ENCODE results near the gene WSCD1. TPM values are rescaled to one million over a fixed set of nuclear protein-coding genes. Genes with fewer than 3 reads are reported as not detected.

Gene WSCD1
- total RNA-seq, 1 donor from 2014 or later, result 16.1 TPM

- H3K4me3 Mint-ChIP-seq, result no peak overlapping the region
- TF ChIP-seq, protein P1, sequence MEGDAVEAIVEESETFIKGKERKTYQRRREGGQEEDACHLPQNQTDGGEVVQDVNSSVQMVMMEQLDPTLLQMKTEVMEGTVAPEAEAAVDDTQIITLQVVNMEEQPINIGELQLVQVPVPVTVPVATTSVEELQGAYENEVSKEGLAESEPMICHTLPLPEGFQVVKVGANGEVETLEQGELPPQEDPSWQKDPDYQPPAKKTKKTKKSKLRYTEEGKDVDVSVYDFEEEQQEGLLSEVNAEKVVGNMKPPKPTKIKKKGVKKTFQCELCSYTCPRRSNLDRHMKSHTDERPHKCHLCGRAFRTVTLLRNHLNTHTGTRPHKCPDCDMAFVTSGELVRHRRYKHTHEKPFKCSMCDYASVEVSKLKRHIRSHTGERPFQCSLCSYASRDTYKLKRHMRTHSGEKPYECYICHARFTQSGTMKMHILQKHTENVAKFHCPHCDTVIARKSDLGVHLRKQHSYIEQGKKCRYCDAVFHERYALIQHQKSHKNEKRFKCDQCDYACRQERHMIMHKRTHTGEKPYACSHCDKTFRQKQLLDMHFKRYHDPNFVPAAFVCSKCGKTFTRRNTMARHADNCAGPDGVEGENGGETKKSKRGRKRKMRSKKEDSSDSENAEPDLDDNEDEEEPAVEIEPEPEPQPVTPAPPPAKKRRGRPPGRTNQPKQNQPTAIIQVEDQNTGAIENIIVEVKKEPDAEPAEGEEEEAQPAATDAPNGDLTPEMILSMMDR (conservative IDR thresholded peaks at IDR 0.05), result no peak
- H3K4me1 Mint-ChIP-seq (ENCODE audit: unreplicated experiment), result peaks cover 31% of the 10 kb centered on the region
- H3K36me3 Mint-ChIP-seq, result no peaks in the 10 kb centered on the region
- peaks cover 26% of the 10 kb centered on the region for H3K27me3 Mint-ChIP-seq
- peak overlapping the region; percentile 30 for H3K27ac Mint-ChIP-seq
- no peak for DNase-seq (ENCODE audit: extremely low spot score, unreplicated experiment)
- no peaks in the 10 kb centered on the region for H3K9me3 Mint-ChIP-seq
Measured at GRCh38 chr17:6159541-6160231, 89.5 kb downstream of the WSCD1 start.

- H3K36me3 Mint-ChIP-seq, result no peaks in the 10 kb centered on the region
Measured at GRCh38 chr17:6160232-6160555, 90.0 kb downstream of the WSCD1 start.

DNA sequence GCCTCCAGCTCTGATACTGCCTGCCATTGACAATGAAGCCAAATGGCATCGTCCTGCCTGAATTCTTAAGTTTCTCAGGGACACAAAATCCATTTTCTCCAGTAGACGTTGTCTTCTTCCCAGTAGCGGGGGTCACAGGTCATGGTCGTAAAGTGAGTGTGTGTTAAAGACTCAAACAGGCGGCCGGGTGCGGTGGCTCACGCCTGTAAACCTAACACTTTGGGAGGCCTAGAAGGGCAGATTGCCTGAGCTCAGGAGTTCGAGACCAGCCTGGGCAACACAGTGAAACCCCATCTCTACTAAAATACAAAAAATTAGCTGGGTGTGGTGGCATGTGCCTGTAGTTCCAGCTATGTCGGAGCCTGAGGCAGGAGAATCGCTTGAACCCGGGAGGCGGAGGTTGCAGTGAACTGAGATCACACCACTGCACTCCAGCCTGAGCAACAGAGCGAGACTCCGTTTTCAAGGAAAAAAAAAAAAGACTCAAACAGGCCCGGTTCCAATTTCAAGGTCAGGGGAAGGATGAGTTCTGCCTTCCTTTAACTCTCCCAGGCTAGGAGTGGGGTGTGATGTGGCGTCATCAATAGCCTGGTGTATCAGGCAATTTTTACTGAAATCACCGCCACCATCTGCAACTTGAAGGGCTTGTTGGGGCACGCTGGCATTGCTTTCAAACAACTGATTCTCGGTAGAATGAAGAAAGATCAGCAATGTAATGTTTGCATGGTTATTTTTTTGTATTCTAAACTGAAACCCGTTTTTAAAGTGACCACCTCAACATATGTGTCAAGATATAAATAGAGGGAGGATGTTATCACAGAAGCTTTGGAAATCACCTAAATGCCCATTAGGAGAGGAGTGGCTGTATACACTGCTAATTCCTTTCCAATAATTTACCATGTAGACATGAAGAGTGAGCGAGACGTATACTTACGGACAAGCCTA is 91.0 kb downstream of the WSCD1 start:
- H3K27me3 Mint-ChIP-seq, result peaks cover 21% of the 10 kb centered on the region
- DNase-seq (ENCODE audit: extremely low spot score, unreplicated experiment), result no peak
- TF ChIP-seq, protein P1 (conservative IDR thresholded peaks at IDR 0.05), result no peak
- H3K4me1 Mint-ChIP-seq (ENCODE audit: unreplicated experiment), result peaks cover 31% of the 10 kb centered on the region
- no peaks in the 10 kb centered on the region for H3K9me3 Mint-ChIP-seq
- no peaks in the 10 kb centered on the region for H3K36me3 Mint-ChIP-seq
- no peak overlapping the region for H3K4me3 Mint-ChIP-seq
- H3K27ac Mint-ChIP-seq, result no peak overlapping the region

More at GRCh38 chr17:6160232-6160555, 90.0 kb downstream of the WSCD1 start:
- Mint-ChIP-seq H3K9me3 (no peaks in the 10 kb centered on the region), H3K4me1 (ENCODE audit: unreplicated experiment) (peaks cover 31% of the 10 kb centered on the region), H3K27me3 (peaks cover 26% of the 10 kb centered on the region), H3K4me3 (no peak overlapping the region), H3K27ac (peak overlapping the region; percentile 30)
- TF ChIP-seq, protein P1 (conservative IDR thresholded peaks at IDR 0.05), result no peak
- DNase-seq (ENCODE audit: extremely low spot score, unreplicated experiment), result no peak

GRCh38 chr17:6162216-6162615 is 92.0 kb downstream of the WSCD1 start:
- DNase-seq (ENCODE audit: extremely low spot score, unreplicated experiment), result no peak
- H3K27me3 Mint-ChIP-seq, result peaks cover 26% of the 10 kb centered on the region
- TF ChIP-seq, protein P1 (conservative IDR thresholded peaks at IDR 0.05), result no peak
- H3K4me3 Mint-ChIP-seq, result no peak overlapping the region
- H3K9me3 Mint-ChIP-seq, result no peaks in the 10 kb centered on the region
- H3K27ac Mint-ChIP-seq, result no peak overlapping the region
- no peaks in the 10 kb centered on the region for H3K36me3 Mint-ChIP-seq
- H3K4me1 Mint-ChIP-seq (ENCODE audit: unreplicated experiment), result peaks cover 31% of the 10 kb centered on the region

DNA sequence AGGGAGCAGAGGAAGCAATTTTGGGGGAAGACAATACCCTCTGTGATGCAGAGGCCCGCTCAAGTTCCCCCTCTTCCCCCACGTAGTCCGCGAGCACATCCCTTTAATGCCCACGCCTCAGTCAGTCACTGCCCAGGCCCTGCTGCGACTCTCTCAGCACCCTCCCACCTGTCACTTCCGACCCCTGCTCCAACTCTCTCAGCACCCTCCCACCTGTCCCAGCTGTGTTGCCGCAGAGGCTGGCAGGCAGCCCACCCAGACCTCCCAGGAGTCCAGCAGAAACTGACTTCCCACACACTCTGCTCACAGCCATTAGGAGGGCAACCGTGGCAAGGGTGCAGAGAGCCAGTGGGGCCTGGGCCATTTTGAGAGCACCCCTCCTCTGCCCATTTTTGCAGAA is 92.7 kb downstream of the WSCD1 start:
- no peaks in the 10 kb centered on the region for H3K9me3 Mint-ChIP-seq
- no peak overlapping the region for H3K4me3 Mint-ChIP-seq
- TF ChIP-seq, protein P1 (conservative IDR thresholded peaks at IDR 0.05), result no peak
- no peak for DNase-seq (ENCODE audit: extremely low spot score, unreplicated experiment)
- peaks cover 37% of the 10 kb centered on the region for H3K4me1 Mint-ChIP-seq (ENCODE audit: unreplicated experiment)
- no peaks in the 10 kb centered on the region for H3K36me3 Mint-ChIP-seq
- H3K27ac Mint-ChIP-seq, result no peak overlapping the region
- H3K27me3 Mint-ChIP-seq, result peaks cover 30% of the 10 kb centered on the region

Data from type B pancreatic cell (in vitro differentiated cells).